Measurements from ENCODE around the gene GALNT7. TPM values are rescaled to one million over a fixed set of nuclear protein-coding genes. Genes with fewer than 3 reads are reported as not detected.

Gene GALNT7
- total RNA-seq, 4 donors from 2014 or later, result 7.6 to 11.4 (median 9.5) TPM

DNA sequence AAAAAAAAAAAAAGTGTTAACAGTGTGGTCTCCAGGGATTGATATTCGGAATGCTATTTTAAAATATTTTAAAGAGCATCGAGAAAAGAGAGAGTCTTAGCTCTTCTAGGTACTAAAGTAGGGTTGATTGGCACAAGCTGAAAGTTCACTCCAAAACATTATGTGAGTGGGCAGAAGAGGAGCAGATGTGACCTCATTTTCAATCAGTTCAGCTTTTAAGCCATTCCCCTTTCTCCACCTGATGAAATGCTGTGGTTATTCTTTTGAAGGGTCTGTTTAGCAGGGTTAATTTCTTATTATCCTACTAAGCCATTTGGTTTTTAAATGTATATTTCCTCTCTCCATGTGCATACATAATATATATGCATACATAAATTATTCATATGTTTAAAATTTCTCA lies 69.2 kb downstream of the GALNT7 start:
- DNase-seq (ENCODE audit: low spot score) (no peak), ATAC-seq (ENCODE audit: low FRiP score) (no peak)
- TF ChIP-seq, protein P1, sequence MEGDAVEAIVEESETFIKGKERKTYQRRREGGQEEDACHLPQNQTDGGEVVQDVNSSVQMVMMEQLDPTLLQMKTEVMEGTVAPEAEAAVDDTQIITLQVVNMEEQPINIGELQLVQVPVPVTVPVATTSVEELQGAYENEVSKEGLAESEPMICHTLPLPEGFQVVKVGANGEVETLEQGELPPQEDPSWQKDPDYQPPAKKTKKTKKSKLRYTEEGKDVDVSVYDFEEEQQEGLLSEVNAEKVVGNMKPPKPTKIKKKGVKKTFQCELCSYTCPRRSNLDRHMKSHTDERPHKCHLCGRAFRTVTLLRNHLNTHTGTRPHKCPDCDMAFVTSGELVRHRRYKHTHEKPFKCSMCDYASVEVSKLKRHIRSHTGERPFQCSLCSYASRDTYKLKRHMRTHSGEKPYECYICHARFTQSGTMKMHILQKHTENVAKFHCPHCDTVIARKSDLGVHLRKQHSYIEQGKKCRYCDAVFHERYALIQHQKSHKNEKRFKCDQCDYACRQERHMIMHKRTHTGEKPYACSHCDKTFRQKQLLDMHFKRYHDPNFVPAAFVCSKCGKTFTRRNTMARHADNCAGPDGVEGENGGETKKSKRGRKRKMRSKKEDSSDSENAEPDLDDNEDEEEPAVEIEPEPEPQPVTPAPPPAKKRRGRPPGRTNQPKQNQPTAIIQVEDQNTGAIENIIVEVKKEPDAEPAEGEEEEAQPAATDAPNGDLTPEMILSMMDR (IDR thresholded peaks at IDR 0.05), result no peak

DNA sequence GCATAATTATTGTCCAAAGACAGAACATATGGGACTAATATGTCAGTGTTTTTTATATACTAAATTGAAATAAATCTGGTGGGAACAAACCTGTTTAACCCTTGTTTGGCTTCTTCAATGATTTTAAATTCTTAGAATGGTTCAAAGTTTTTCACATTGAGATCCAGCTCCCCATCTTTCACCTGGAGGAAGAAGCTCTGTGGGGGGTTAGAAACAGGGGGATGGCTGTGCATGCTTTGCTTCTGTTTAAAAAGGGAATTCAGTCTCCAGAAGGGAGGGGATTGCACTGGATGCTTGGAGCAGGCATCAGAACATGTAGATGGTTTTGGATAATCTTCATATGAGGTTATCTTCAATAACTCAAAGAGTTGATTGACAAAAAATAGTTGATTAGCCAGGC lies 72.1 kb downstream of the GALNT7 start:
- DNase-seq (ENCODE audit: low spot score) (no peak), ATAC-seq (ENCODE audit: low FRiP score) (no peak)
- TF ChIP-seq, protein P1 (IDR thresholded peaks at IDR 0.05), result no peak

DNA sequence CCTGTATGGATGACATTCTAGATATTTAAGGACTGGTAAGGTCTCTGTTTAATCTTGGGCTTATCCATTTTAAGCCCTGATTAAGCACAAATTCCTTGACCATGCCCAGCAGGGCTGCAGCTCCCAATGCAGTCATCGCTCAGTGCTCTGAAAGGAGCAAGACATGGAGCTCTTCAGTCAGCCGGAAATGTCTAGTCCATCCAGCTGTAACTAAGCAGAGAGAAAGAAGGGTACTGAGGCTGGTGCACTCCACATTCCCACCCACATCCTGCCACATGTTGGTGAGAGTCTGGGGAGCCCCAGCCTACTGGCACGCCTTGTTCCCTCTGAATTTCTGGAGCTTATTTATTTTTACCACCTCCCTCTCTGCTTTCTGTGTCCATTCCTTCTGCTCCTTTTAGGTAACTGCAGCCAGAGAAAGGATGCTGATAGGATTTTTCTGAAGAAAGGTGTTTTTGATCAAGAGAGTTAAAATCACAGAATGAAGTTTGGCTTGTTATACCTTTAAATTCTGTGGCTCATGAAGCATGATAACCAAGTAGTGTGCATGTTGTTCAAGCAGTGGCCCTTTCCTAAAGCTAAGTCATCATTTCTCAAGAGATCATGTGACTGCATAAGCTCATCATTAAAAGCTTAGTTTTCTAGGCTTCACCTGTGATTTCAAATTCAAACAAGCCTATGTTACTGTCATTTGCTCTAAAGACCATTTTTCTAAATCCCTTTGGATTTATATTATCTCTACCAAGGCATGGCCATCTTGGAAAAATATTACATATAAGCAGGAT lies 74.0 kb downstream of the GALNT7 start:
- TF ChIP-seq, protein P1 (IDR thresholded peaks at IDR 0.05), result no peak
- DNase-seq (ENCODE audit: low spot score) (no peak), ATAC-seq (ENCODE audit: low FRiP score) (no peak)

DNA sequence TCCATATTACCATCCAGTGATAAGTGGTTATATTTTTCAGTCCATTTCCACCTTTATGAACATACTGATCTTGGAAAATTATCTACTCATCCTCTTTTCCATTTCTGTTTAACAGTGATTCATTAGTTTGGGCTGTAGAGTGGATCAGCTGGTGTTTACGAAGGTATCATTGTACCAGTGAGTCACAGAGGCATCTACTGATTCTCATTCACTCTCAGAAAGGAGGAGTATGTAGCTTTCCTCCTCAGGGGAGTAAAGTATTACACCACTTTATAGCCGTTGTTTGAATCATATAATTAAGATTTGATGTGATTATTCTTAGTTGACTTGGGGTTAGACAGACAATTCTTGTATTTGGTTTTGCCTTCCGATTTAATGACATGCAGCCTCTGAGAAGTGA lies 74.7 kb downstream of the GALNT7 start:
- DNase-seq (ENCODE audit: low spot score) (no peak), ATAC-seq (ENCODE audit: low FRiP score) (peak; percentile 78)
- TF ChIP-seq, protein P1 (IDR thresholded peaks at IDR 0.05), result no peak

DNA sequence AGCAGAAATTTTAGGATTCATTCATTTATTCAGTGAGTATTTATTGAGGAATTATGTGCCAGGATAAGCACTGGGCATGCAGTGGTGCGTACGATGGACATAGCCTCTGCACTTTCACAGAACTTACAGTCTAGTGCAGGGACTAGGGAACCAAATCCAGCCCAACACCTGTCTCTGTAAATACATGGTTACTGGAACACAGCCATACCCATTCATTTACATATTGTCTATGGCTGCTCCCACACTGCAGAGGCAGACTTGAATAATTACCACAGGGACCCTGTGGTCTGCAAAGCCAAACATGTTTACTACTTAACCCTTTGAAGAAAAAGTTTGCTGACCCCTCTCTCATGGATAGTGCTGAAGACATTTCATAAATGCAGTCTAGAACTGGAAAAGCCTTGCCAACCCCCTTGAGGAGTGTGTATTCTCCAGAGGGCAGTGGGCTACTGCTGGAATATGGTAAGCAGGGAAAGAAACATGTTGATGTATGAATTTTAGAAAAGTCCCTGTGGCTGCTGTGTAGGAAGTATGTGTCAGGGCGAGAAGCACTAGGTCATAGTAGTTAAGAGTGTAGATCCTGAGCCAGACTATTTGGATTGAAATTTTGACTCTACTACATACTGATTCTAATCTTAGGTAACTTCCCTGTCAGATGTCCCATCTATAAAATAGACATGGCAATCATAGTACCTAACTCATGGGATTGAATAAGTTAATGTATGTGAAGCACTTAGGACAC lies 75.5 kb downstream of the GALNT7 start:
- TF ChIP-seq, protein P1 (IDR thresholded peaks at IDR 0.05), result no peak
- DNase-seq (ENCODE audit: low spot score) (no peak), ATAC-seq (ENCODE audit: low FRiP score) (no peak)

DNA sequence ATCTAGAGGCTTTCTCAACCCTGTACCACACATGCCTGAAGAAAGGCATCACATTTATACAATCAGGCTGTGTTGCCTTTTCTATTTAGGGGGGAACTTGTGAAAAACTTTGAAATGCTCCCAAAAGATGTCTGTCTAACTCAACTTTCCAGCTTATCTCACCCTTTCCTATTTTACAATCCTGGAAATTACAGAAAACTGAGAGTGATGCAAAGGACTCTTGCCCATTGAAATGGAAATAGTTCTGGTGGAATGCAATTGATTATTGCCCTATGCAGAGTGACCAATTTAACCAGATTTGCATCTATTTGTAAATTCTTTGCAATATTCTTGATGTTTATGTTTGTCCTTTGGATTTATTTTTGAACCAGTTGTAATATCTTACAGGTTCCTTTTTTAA lies 77.3 kb downstream of the GALNT7 start:
- ATAC-seq (ENCODE audit: low FRiP score) (no peak), DNase-seq (ENCODE audit: low spot score) (no peak)
- TF ChIP-seq, protein P1 (IDR thresholded peaks at IDR 0.05), result no peak
